Activated CD8-positive, alpha-beta memory T cell treated with anti-CD3 and anti-CD28 coated beads, Interleukin-2, amount 50 U/mL, for 24 hours (primary cell): ENCODE data around the gene CLK2.
A peak's percentile ranks its signal among the peaks of the same experiment; 100 is the strongest.
"Not testable (repeated sequence)": the region's sequence is repeated elsewhere in the genome, so short reads cannot be mapped to it uniquely, and the experiment has no call there.

Experiments used
- DNase-seq: peaks from one replicate; pipeline ENCODE4 v3.0.0-alpha.2; 2020; ENCODE audit errors: extremely low read depth

The CLK2 gene

GRCh38 chr1:155296661-155297060 is 23.4 kb upstream of the CLK2 start:
- DNase-seq = no peak

- DNase-seq = no peak
These were observed 22.6 kb upstream of the CLK2 start for GRCh38 chr1:155295942-155296267.

GRCh38 chr1:155295183-155295941 is 22.1 kb upstream of the CLK2 start:
- no peak for DNase-seq

- no peak for DNase-seq
These were observed 21.3 kb upstream of the CLK2 start for GRCh38 chr1:155294520-155295182.

- no peak for DNase-seq
These were observed 19.9 kb upstream of the CLK2 start for GRCh38 chr1:155293086-155293749.

GRCh38 chr1:155291006-155291405 is 17.7 kb upstream of the CLK2 start:
- DNase-seq = not testable (repeated sequence)

GRCh38 chr1:155287987-155288543 is 14.8 kb upstream of the CLK2 start:
- no peak for DNase-seq

GRCh38 chr1:155286544-155286943 is 13.2 kb upstream of the CLK2 start:
- DNase-seq = no peak

GRCh38 chr1:155285631-155286044 is 12.3 kb upstream of the CLK2 start:
- DNase-seq = no peak

- no peak for DNase-seq
These were observed 11.8 kb upstream of the CLK2 start for GRCh38 chr1:155285063-155285462.

- no peak for DNase-seq
These were observed 11.2 kb upstream of the CLK2 start for GRCh38 chr1:155284476-155284875.

- DNase-seq = no peak
These were observed 9.3 kb upstream of the CLK2 start for GRCh38 chr1:155282488-155283091.

GRCh38 chr1:155279268-155279667 is 6.0 kb upstream of the CLK2 start:
- no peak for DNase-seq

- DNase-seq = no peak
These were observed 5.4 kb upstream of the CLK2 start for GRCh38 chr1:155278689-155279160.

GRCh38 chr1:155277902-155278688 is 4.8 kb upstream of the CLK2 start:
- peak; percentile 33 for DNase-seq

GRCh38 chr1:155277070-155277901 is 4.0 kb upstream of the CLK2 start, which contains the start of gene HCN3:
TSS of gene HCN3 (plus strand) at chr1:155277463. CDS start at chr1:155277591, 128 bp downstream.
- peak; percentile 94 for DNase-seq

GRCh38 chr1:155272466-155273342 is 600 bp downstream of the CLK2 start:
- DNase-seq = no peak

GRCh38 chr1:155269381-155269780 is 3.9 kb downstream of the CLK2 start:
- DNase-seq = no peak

- DNase-seq = no peak
These were observed 4.7 kb downstream of the CLK2 start for GRCh38 chr1:155268630-155269029.
